HG03565 (cell line): ENCODE measurements around the gene OST4.
"Not testable (repeated sequence)": the region's sequence is repeated elsewhere in the genome, so short reads cannot be mapped to it uniquely, and the experiment has no call there.

Experiments
- ATAC-seq: cut with Tn5 transposase; IDR thresholded peaks from one replicate; pipeline ENCODE4 v1.9.1; 2021; ENCODE audit warnings: mild to moderate bottlenecking, moderate library complexity; ENCODE audit not compliant: unreplicated experiment

Gene OST4

GRCh38 chr2:27080140-27080469, 8.7 kb upstream of the OST4 start:
- ATAC-seq: no peak

- no peak for ATAC-seq
Measured at GRCh38 chr2:27079233-27080139, 8.0 kb upstream of the OST4 start.

- ATAC-seq: no peak
Measured at GRCh38 chr2:27078267-27079194, 7.1 kb upstream of the OST4 start, which contains the start of gene EMILIN1. Gene EMILIN1 (plus strand): TSS chr2:27078615. CDS start chr2:27079066, 451 bp downstream.

GRCh38 chr2:27077231-27077630, 5.8 kb upstream of the OST4 start:
- ATAC-seq: no peak

- no peak for ATAC-seq
Measured at GRCh38 chr2:27076323-27076722, 4.9 kb upstream of the OST4 start.

GRCh38 chr2:27075566-27075871, 4.1 kb upstream of the OST4 start:
- not testable (repeated sequence) for ATAC-seq

GRCh38 chr2:27074738-27075565, 3.5 kb upstream of the OST4 start:
- ATAC-seq: no peak

GRCh38 chr2:27073782-27074181, 2.3 kb upstream of the OST4 start:
- ATAC-seq: no peak

GRCh38 chr2:27072920-27073319, 1.5 kb upstream of the OST4 start:
- ATAC-seq: no peak

- no peak for ATAC-seq
Measured at GRCh38 chr2:27071990-27072830, 756 bp upstream of the OST4 start.

- no peak for ATAC-seq
Measured at GRCh38 chr2:27070653-27071276, 689 bp downstream of the OST4 start.

- no peak for ATAC-seq
Measured at GRCh38 chr2:27069961-27070618, 1.4 kb downstream of the OST4 start.

- ATAC-seq: no peak
Measured at GRCh38 chr2:27069436-27069835, 2.0 kb downstream of the OST4 start.

- ATAC-seq: no peak
Measured at GRCh38 chr2:27067385-27067784, 4.1 kb downstream of the OST4 start.

GRCh38 chr2:27065128-27065527, 6.3 kb downstream of the OST4 start:
- no peak for ATAC-seq

- no peak for ATAC-seq
Measured at GRCh38 chr2:27060323-27060722, 11.1 kb downstream of the OST4 start.

- ATAC-seq: no peak
Measured at GRCh38 chr2:27059141-27059820, 12.2 kb downstream of the OST4 start.

GRCh38 chr2:27058210-27058609, 13.2 kb downstream of the OST4 start:
- ATAC-seq: no peak

- no peak for ATAC-seq
Measured at GRCh38 chr2:27057184-27057583, 14.3 kb downstream of the OST4 start.
